Stimulated activated CD4-positive, alpha-beta T cell treated with anti-CD3 and anti-CD28 coated beads, TNF-alpha, amount 100 ng/mL, for 48 hours (primary cell): ENCODE results near the gene ALDH7A1.
"Not testable (repeated sequence)": the region's sequence is repeated elsewhere in the genome, so short reads cannot be mapped to it uniquely, and the experiment has no call there.

Experiments used
- DNase-seq, 3 donors: peaks; one replicate each; pipeline ENCODE4 v3.0.0-alpha.2; 2020; ENCODE audit warnings: low read depth in 3 of 3

The ALDH7A1 gene

GRCh38 chr5:126595486-126596083 is 566 bp upstream of the ALDH7A1 start:
- DNase-seq: no peak

- DNase-seq: no peak
Measured at GRCh38 chr5:126591549-126591948, 3.5 kb downstream of the ALDH7A1 start.

- no peak for DNase-seq
Measured at GRCh38 chr5:126589536-126590297, 5.3 kb downstream of the ALDH7A1 start.

DNA sequence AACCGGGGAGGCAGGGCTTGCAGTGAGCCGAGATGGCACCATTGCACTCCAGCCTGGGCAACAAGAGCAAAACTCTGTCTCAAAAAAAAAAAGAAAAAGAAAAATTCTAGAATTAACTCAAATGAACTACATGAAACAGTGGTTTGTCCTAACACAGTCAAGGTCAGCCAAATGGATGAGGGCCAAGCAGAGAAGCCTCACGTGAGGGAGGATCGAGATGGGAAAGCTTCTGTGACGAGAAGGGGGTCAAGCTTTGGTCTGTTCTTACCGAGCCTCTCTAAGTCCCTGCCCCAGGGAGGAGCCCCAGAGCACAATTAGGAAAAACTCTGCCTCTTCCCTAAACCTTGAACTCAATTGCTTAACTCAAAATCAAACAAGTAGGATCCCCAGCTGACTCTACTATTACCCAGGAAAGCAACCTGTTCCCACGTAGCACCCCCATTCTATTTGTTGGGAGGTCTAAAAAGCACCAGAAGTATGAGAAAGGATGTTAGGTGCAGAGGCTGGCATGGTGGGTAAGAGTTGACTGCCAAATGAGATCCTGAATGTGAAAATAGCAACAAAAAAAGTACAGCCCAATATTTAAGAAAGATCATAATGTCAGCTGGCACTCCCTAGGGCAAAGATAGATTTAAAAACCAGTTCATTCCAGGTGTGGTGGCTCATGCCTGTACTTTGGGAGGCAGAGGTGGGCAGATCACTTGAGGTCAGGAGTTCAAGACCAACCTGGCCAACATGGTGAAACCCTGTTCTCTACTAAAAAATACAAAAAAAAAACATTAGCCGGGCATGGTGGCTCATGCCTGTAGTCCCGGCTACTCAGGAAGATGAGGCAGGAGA is 7.2 kb downstream of the ALDH7A1 start:
- no peak for DNase-seq

- DNase-seq: no peak
Measured at GRCh38 chr5:126583761-126584160, 11.3 kb downstream of the ALDH7A1 start.

DNA sequence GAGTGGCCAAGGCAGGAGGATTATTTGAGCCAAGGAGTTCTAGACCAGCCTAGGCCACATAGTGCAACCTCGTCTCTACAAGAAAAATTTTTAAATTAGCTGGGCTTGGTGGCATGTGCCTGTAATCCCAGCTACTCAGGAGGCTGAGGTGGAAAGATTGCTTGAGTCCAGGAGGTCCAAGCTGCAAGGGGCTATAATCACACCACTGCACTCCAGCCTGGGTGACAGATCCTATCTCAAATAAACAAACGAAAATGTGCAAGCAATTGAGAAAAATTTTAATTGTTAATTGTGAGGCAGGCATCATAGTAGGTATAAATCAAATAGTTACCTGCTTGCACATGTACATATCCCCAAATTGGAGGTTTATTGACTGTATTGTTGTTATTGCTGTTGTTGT is 15.3 kb downstream of the ALDH7A1 start:
- no peak for DNase-seq

GRCh38 chr5:126577415-126577814 is 17.6 kb downstream of the ALDH7A1 start:
- no peak for DNase-seq

DNA sequence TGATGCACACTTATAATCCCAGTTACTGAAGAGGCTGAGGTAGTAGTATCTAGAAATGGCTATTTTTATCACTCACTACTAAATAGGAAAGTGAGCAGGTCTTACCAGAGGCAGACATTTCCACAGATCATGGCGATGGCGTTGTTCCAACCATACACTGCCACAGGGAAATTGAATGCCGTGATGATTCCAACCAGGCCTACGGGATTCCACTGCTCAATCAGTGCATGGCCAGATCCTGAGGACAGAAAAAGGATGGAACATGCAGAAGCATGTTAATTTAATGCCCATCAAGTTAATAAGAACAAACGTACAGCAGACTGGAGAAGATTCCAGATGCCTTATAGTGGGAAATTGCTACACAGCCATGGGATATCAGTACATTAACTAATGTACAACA is 18.0 kb downstream of the ALDH7A1 start:
- DNase-seq: no peak

DNA sequence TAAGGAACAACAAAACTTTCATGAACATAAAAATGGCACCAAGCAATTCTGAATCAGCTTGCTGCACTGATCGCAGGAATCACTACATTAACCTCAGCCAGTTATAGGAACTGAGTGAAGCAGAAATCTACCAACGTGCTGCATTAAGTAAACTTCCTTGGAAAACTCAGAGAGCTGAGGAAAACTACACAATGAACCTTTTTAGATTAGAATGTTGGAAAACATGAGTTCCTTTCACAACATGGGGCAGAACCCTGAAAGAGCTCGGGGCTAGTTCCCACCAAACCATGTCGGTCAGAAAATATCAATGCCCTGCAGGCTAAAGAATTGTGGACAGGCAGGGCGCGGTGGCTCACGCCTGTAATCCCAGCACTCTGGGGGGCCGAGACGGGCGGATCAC is 19.4 kb downstream of the ALDH7A1 start:
- DNase-seq: no peak

DNA sequence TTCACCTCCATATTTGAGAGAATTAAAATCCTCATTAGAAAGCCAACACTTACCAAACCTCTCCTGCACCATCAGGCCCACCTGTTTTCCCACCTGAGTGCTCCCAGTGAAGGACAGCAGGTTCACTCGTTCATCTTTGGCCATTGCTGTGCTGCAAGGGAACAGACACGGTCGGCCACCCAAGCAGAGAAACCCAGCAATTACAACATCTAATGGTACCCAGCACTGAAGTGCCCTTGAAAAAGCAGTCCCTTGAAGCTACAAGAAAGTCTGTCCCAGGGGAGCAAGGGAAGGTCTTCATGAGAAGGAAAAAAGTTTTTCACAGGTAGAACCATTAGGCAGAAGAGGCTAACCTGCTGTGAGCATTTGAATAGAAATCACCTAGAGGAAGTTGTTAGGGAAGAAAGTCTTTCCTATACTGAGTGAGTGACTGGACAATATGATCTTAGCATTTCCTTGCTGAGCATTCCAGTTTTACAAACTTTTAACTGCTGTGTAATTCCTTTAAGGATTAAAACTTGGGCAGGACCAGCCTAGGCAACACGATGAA is 26.7 kb downstream of the ALDH7A1 start:
- DNase-seq: no peak

GRCh38 chr5:126562823-126563222 is 32.2 kb downstream of the ALDH7A1 start:
- no peak for DNase-seq

- no peak for DNase-seq
Measured at GRCh38 chr5:126561908-126562307, 33.1 kb downstream of the ALDH7A1 start.

GRCh38 chr5:126555101-126555500 is 39.9 kb downstream of the ALDH7A1 start:
- not testable (repeated sequence) for DNase-seq

- DNase-seq: no peak
Measured at GRCh38 chr5:126552614-126553013, 42.4 kb downstream of the ALDH7A1 start.

DNA sequence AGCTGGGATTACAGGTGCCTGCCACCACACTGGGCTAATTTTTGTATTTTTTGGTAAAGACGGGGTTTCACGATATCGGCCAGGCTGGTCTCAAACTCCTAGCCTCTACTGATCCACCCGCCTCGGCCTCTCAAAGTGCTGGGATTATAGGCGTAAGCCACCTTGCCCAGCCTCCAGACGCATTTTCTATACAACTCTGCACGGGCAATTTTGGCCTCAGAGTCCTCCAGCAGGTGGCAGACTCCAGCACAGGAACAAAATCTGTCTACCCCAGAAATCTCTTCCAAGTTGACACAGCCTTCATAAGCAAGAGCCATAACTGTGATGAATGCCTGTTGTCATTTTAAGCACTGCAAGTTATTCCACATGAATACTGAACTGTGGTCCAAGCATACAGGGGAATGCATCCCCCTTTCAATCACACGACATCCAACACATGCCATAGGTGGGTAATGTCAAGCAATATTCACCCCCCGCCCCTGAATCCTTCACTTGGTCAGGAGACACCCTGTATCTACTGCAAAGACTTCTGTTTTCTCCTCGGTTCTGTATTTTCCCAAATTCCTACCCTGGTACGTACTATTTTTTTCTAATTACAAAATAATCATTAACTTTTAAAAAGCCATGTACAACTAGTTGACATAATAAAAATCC is 50.8 kb downstream of the ALDH7A1 start:
- peak in 1 of 3 donors; percentile 4 for DNase-seq

DNA sequence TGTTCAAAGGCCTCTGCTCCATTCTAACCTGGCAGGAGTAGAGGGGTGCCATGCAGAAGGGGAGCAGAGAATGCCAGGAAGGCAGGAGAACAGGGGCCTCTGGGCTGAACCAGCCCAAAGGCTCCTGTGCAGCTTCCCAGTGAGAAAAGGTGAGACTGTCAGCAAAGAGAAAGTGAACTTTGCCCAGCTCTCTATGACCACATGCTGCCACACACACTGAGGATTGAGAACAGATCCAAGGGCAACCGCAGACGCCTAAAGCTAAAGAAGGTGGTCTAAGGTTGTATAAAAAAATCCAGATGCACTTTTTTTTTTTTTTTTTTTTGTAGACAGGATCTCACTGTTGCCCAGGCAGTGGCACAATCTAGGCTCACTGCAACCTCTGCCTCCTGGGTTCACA is 51.4 kb downstream of the ALDH7A1 start:
- no peak for DNase-seq

- no peak for DNase-seq
Measured at GRCh38 chr5:126543009-126543408, 52.0 kb downstream of the ALDH7A1 start.

- no peak for DNase-seq
Measured at GRCh38 chr5:126542441-126542840, 52.6 kb downstream of the ALDH7A1 start.

DNA sequence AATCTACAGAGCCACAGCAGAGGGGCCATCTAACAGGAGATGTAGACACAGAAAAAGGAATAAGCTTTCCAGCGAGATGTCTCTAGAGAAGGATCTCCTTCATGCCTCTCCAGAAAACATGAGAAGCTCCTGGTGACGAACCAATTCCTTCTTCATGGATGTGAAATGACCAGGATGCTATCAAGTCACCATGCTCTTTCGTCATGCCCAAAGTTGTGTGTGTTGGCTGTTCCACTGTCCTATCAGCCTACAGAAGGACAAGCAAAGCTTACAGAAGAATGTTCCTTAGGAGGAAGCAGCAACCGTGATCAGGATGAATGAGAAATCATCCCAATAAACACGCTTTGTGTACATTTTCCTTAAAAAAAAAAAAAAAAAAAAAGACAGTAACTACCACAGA is 54.4 kb downstream of the ALDH7A1 start:
- no peak for DNase-seq

DNA sequence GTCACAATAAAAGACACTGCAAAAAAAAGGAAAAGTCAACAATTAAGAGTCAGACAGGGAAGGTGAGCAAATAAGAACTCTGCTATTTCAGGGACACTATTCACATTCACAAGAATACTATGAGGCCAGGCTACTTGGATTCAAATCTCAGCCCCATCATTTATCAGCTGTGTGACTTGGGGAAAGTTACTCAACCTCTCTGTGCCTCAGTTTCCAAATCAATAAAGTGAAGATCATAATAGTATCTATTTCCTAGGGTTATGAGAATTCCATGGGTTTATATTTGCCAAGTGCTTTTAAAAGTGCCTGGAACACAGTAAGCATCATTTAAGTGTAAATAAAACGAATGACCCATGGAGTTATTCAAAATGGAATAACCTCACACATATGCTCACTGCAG is 56.4 kb downstream of the ALDH7A1 start:
- no peak for DNase-seq

- no peak for DNase-seq
Measured at GRCh38 chr5:126536874-126537273, 58.1 kb downstream of the ALDH7A1 start.
